A673 (cell line): ENCODE data around the gene EIF2A. TPM values are rescaled to one million over a fixed set of nuclear protein-coding genes. Genes with fewer than 3 reads are reported as not detected.
"Not testable (repeated sequence)": the region's sequence is repeated elsewhere in the genome, so short reads cannot be mapped to it uniquely, and the experiment has no call there.

Experiments used
- Bru-seq: library from RNA; stranded (reverse); fragments of 400-500 nt; gene quantifications from one replicate; lab custom pipeline; 2021; lab: Mats Ljungman, UMichigan
- BruChase-seq, 2 experiments: library from RNA; stranded (reverse); fragments of 400-500 nt; gene quantifications; one replicate each; lab custom pipeline; 2021; lab: Mats Ljungman, UMichigan
- BruUV-seq: library from RNA; stranded (reverse); fragments of 400-500 nt; replicated peaks from 2 replicates; lab custom pipeline; 2021; lab: Mats Ljungman, UMichigan
- CTCF ChIA-PET: fragments of 300-600 bp; sonication (Branson Sonifier 250); formaldehyde crosslinking; loops from one replicate; lab custom pipeline; 2022; ENCODE audit warnings: antibody characterized with exemption; lab: Charles Lee
- POLR2A ChIA-PET: fragments of 300-600 bp; sonication (Branson Sonifier 250); formaldehyde crosslinking; loops from one replicate; lab custom pipeline; 2022; ENCODE audit warnings: antibody characterized with exemption; ENCODE audit not compliant: low non-redundant PET; lab: Charles Lee
- DNase-seq: peaks from one replicate; pipeline ENCODE4 v3.0.0-alpha.2; 2015; ENCODE audit warnings: low spot score
- H3K27ac ChIP-seq: fragments of 200-600 bp; sonication (generic); 2 replicates; pipeline ENCODE4 v1.5.1; 2016; ENCODE audit warnings: mixed run types, low read depth, mild to moderate bottlenecking, mixed read lengths, antibody characterized with exemption, low read length; ENCODE audit not compliant: poor library complexity, severe bottlenecking
- H3K27me3 ChIP-seq: fragments of 200-600 bp; sonication (generic); replicated peaks from 2 replicates; pipeline ENCODE4 v1.6.1; 2017; ENCODE audit warnings: mixed run types, low read depth, mild to moderate bottlenecking, mixed read lengths, antibody characterized with exemption, low read length; ENCODE audit not compliant: insufficient read depth, poor library complexity
- H3K36me3 ChIP-seq: fragments of 200-600 bp; sonication (generic); 2 replicates; pipeline ENCODE4 v1.6.1; 2016; ENCODE audit warnings: mixed run types, mild to moderate bottlenecking, mixed read lengths, antibody characterized with exemption, low read length; ENCODE audit not compliant: insufficient read depth, poor library complexity, severe bottlenecking
- H3K4me1 ChIP-seq: fragments of 200-600 bp; sonication (generic); 2 replicates; pipeline ENCODE4 v1.6.1; 2017; ENCODE audit warnings: mixed run types, mild to moderate bottlenecking, mixed read lengths, antibody characterized with exemption, low read length; ENCODE audit not compliant: insufficient read depth, poor library complexity, severe bottlenecking
- H3K4me3 ChIP-seq: fragments of 200-600 bp; sonication (generic); 2 replicates; pipeline ENCODE4 v1.5.1; 2016; ENCODE audit warnings: low read depth, mixed run types, mild to moderate bottlenecking, mixed read lengths, low read length; ENCODE audit not compliant: poor library complexity, severe bottlenecking
- H3K9me3 ChIP-seq: fragments of 200-600 bp; sonication (generic); 2 replicates; pipeline ENCODE4 v1.6.1; 2016; ENCODE audit warnings: mixed run types, low read depth, mild to moderate bottlenecking, mixed read lengths, antibody characterized with exemption, low read length; ENCODE audit not compliant: poor library complexity, severe bottlenecking
- EZH2 ChIP-seq: fragments of 200-600 bp; sonication (generic); IDR thresholded peaks from 2 replicates; pipeline ENCODE4 v1.6.1; 2017; ENCODE audit warnings: borderline replicate concordance, low read depth, mild to moderate bottlenecking, mixed read lengths, antibody characterized with exemption, low read length; ENCODE audit not compliant: poor library complexity, severe bottlenecking
- intact Hi-C: fragments of 100-400 bp; cut with micrococcal nuclease; formaldehyde crosslinking; loops from one replicate; pipeline ENCODE4 v1.10.0; 2022; ENCODE audit not compliant: unreplicated experiment
- long read RNA-seq: library from polyadenylated mRNA; stranded (forward); transcript quantifications from one replicate; pipeline ENCODE4 v2.0.0, GENCODE V29; 2022
- total RNA-seq: library from RNA; stranded (reverse); gene quantifications from 2 replicates; pipeline ENCODE4 v1.2.3, GENCODE V29; 2021
- TF ChIP-seq, protein P1 (sequence below): fragments of 300-800, 200-600 bp; sonication (generic); conservative IDR thresholded peaks from 2 replicates; pipeline ENCODE4 v1.5.1; 2017; ENCODE audit warnings: low read depth, mild to moderate bottlenecking, antibody characterized with exemption, low read length, moderate library complexity, mixed read lengths

Gene EIF2A
- total RNA-seq (105 and 113 TPM in 2 replicates), Bru-seq, nascent RNA (percentile 93 among the genes with signal in this experiment), BruChase-seq, experiment 1, labeled RNA remaining after a 2-hour chase (percentile 92 among the genes with signal in this experiment), BruChase-seq, experiment 2, labeled RNA remaining after a 6-hour chase (percentile 94 among the genes with signal in this experiment)
- long read RNA-seq, transcript EIF2A-203 (14 exons, 2,198 nt): major isoform, 125 of 152 reads
- long read RNA-seq, transcript EIF2A-210 (6 exons, 1,010 nt): minor isoform, 6 of 152 reads
- long read RNA-seq, partial matches to known transcripts: 5 of 152 reads
- long read RNA-seq, other reads (novel, unspliced or antisense): 13 of 152 reads

DNA sequence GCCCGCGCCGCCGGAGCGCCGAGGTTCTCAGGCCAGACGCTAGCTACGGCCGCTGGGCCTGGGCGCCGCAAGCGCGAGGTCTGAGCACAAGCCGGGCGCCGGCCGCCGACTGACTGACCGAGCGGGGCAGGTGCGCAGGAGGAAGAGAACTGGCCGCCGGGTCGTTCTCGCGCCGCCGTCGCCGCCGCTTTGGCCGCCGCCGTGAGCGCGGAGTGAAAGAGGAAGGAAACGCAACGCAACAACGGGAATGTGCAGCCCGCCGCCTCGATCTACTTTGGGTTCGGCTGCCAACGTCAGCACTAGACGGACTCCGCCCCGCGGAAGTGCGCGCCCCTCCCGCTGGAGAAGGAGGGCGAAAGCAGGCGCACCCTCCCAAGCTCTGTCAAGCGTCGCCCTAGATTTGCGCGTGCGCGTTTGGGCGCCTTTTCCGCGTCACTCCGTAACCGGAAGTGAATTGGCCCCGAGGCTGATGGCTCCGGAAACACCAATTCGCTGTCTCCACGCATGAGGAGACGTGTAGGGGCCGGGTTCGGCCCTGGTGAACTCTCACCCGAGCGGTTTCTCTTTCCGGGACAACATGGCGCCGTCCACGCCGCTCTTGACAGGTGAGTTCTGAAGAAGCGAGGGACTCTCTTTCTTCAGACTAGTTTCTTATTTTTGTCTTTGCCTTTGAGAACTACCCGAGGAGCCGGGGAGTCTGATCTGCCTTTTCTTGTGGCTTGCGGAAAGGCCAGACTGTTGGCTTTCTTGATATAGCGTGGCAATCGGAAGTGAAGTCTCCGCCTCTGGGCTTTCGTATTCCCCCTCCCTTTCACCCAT lies at the start of gene EIF2A, which contains the start of gene SERP1:
Gene EIF2A (plus strand): TSS at position 562 of the 819 bp plus-strand sequence. CDS start 16 bp downstream, at position 578.
Gene SERP1 (minus strand): TSS at position 271 of the 819 bp plus-strand sequence. CDS start 361 bp downstream, outside the sequence.
- BruUV-seq: no TSS peak
- H3K4me3 ChIP-seq: peak within 1 kb of the TSS; percentile 74
- H3K27ac ChIP-seq: peak within 1 kb of the TSS; percentile 98
- no peak for TF ChIP-seq EZH2
- TF ChIP-seq, protein P1, sequence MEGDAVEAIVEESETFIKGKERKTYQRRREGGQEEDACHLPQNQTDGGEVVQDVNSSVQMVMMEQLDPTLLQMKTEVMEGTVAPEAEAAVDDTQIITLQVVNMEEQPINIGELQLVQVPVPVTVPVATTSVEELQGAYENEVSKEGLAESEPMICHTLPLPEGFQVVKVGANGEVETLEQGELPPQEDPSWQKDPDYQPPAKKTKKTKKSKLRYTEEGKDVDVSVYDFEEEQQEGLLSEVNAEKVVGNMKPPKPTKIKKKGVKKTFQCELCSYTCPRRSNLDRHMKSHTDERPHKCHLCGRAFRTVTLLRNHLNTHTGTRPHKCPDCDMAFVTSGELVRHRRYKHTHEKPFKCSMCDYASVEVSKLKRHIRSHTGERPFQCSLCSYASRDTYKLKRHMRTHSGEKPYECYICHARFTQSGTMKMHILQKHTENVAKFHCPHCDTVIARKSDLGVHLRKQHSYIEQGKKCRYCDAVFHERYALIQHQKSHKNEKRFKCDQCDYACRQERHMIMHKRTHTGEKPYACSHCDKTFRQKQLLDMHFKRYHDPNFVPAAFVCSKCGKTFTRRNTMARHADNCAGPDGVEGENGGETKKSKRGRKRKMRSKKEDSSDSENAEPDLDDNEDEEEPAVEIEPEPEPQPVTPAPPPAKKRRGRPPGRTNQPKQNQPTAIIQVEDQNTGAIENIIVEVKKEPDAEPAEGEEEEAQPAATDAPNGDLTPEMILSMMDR: no peak
- intact Hi-C loops: loop anchor here (2.0 to 5.0 kb wide), 2 partner anchors 138 to 216 kb away; partner anchors contain the start of genes SIAH2 and TSC22D2
- CTCF ChIA-PET: no interaction called here
- POLR2A ChIA-PET: interaction anchor here (0.5 to 0.6 kb wide), 2 partner anchors 155 to 547 kb away, joined by 3 read pairs; no protein-coding TSS in a partner anchor
- H3K36me3 ChIP-seq: peaks cover 28% of the 10 kb centered on the region
- no peaks in the 10 kb centered on the region for H3K27me3 ChIP-seq
- peaks cover 18% of the 10 kb centered on the region for H3K4me1 ChIP-seq
- H3K9me3 ChIP-seq: no peaks in the 10 kb centered on the region
- peak; percentile 99 for DNase-seq

DNA sequence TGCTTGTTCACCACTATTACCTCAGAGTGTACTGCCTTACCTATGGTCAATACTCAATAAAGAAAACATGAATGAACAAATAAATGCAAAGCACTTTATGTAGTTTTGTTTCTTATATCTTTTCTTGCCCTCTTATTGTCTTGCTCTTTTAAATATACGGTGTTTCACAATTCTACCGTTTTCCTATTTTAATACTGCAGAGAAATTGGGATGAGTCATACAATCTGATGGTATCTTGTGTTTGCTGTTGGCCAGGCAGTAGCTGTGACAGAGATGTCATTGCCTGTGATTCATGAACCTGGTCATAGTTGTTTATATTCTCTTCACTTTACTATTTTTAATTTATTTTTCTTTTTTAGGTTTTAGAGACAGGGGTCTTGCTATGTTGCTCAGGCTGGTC lies 48.6 kb upstream of the EIF2A start:
- ChIA-PET POLR2A (no interaction called here), CTCF (no interaction called here)
- Histone ChIP-seq H3K27ac (no peak overlapping the region), H3K27me3 (no peaks in the 10 kb centered on the region), H3K36me3 (no peaks in the 10 kb centered on the region), H3K4me1 (no peaks in the 10 kb centered on the region), H3K4me3 (no peak overlapping the region), H3K9me3 (peaks cover 7% of the 10 kb centered on the region)
- BruUV-seq: no TSS peak
- TF ChIP-seq, protein P1: no peak
- no peak for TF ChIP-seq EZH2
- peak; percentile 15 for DNase-seq
- intact Hi-C loops: loop anchor here (5.0 to 10.0 kb wide), 2 partner anchors 211 to 533 kb away; no protein-coding TSS in a partner anchor

DNA sequence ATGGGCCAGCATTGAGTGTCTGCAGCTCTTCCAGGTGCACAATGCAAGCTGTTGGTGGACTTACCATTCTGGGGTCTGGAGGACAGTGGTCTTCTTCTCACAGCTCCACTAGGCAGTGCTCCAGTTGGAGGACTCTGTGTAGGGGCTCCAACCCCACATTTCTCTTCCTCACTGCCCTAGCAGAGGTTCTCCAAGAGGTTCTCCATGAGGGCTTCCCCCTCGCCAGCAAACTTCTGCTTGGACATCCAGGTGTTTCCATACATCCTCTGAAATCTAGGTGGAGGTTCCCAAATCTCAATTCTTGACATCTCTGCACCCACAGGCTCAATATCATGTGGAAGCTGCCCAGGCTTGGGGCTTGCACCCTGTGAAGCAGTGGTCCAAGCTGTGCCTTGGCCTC lies 45.6 kb upstream of the EIF2A start:
- H3K27ac ChIP-seq, H3K4me1 ChIP-seq, H3K4me3 ChIP-seq, intact Hi-C loops, POLR2A ChIA-PET, BruUV-seq, CTCF ChIA-PET, H3K27me3 ChIP-seq, H3K9me3 ChIP-seq, H3K36me3 ChIP-seq, DNase-seq: not testable (repeated sequence)
